GM21723 (cell line): ENCODE data around the gene TBC1D5.
"Not testable (repeated sequence)": the region's sequence is repeated elsewhere in the genome, so short reads cannot be mapped to it uniquely, and the experiment has no call there.

Experiments used
- ATAC-seq: cut with Tn5 transposase; IDR thresholded peaks from one replicate; pipeline ENCODE4 v1.9.1; 2021; ENCODE audit warnings: mild to moderate bottlenecking, moderate library complexity; ENCODE audit not compliant: unreplicated experiment

Gene TBC1D5

GRCh38 chr3:17372362-17373210, 369.8 kb downstream of the TBC1D5 start:
- no peak for ATAC-seq

DNA sequence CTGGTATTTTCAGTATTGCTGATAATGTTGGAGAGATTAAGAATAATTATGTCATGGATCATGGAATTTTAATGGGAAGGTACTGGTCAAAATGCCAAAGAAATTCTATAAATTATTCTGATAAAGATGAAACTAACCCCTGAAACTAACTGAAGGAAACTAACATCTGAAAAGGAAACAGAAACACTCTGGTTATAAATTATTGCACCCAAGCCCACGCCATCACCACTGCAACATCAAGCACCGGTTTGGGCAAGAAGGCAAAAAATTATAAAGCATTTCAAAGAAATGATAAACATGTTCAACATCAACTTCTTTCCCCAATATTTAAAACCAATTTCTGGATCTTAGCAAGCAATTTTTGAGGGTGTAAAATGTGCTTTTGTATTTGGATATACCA, 372.5 kb downstream of the TBC1D5 start:
- ATAC-seq, result no peak

DNA sequence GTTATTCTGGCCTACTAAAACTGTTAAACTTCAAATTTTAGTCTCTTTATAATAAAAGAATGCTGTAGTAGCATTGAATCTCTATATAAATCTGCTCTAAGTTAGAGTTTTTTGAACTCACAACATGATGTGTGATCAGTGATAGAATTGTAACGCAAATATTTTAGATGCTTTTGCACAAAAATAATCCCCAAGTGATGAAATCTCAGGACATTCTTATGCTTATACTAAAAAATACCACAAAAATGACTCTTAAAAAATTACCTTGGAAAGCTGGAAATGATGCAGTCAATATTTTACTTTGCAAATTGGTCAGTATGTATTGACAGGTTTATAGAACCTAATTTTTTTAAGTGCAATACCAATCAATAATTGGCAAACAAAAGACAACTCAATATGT, 375.3 kb downstream of the TBC1D5 start:
- ATAC-seq, result no peak

GRCh38 chr3:17360991-17361390, 381.4 kb downstream of the TBC1D5 start:
- ATAC-seq, result no peak

DNA sequence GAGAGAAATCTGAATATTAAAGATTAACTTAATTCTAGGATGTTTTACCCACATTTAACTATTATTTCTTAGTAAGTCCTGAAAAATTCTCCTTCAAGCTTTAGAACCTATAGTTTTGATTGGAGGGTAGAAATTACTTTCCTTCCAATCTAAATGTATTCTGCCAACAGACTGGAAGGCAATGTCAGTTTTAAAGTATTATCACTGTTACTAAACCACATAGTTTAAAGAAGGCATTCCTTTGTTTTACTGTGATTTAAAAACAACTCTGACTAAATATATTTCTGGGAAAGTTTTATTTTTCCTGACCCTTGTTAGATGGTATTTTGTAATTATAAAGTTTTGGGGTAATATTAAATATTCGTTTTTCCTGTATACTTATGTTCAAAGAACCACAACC, 382.5 kb downstream of the TBC1D5 start:
- ATAC-seq, result no peak

GRCh38 chr3:17357035-17357710, 385.3 kb downstream of the TBC1D5 start:
- ATAC-seq, result no peak

GRCh38 chr3:17356585-17356984, 385.8 kb downstream of the TBC1D5 start:
- ATAC-seq, result no peak

DNA sequence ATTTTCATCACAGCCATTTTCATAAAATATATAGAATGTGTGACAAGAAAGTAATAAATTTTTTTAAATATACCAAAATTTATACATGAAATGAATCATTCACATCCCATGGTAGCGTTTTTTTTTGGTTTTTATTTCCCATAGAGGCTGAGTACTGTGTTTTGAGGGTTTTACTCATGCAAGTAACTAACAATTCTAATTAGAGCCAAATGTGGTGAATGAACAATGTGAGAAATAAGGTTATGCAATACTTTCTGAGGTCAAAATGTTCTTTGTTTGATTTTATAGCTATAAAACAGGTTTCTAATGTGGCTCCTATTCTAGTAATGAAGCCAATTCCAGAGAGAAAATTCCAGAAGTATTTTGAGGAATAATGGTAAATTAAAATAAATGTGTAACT, 386.8 kb downstream of the TBC1D5 start:
- no peak for ATAC-seq

- ATAC-seq, result no peak
These were observed 388.1 kb downstream of the TBC1D5 start for GRCh38 chr3:17354341-17354740.

GRCh38 chr3:17352620-17353019, 389.8 kb downstream of the TBC1D5 start:
- ATAC-seq, result no peak

DNA sequence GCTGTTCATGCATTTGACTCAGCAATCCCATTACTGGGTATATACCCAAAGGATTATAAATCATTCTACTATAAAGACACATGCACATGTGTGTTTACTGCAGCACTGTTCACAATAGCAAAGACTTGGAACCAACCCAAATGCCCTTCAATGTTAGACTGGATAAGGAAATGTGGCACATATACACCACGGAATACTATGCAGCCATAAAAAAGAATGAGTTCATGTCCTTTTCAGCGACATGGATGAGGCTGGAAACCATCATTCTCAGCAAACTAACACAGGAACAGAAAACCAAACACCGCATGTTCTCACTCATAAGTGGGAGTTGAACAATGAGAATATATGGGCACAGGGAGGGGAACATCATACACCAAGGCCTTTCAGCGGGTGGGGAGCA, 391.2 kb downstream of the TBC1D5 start:
- not testable (repeated sequence) for ATAC-seq

- peak; percentile 55 for ATAC-seq
These were observed 393.3 kb downstream of the TBC1D5 start for GRCh38 chr3:17349093-17349492.

- ATAC-seq, result no peak
These were observed 400.3 kb downstream of the TBC1D5 start for GRCh38 chr3:17342119-17342518.

DNA sequence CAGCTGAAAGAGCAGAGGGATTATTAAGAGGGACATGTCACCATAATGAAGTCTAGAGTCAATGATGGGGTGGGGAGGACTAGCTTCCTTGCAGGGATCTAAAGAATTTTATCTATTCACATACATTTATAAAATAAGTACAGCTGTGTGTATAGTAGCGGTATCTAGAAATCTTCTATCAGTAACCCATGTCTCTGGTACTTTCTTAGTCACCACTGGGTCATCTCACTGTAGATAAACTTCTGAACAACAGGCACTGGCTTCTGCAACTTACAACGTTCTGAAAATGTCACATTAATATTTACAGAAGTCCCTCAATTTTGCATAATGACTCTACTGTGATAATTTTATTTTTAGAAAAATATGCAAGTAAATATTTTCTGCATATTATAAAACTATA, 401.7 kb downstream of the TBC1D5 start:
- ATAC-seq, result no peak

- ATAC-seq, result no peak
These were observed 402.2 kb downstream of the TBC1D5 start for GRCh38 chr3:17340261-17340660.

GRCh38 chr3:17339132-17339575, 403.3 kb downstream of the TBC1D5 start:
- ATAC-seq, result no peak

DNA sequence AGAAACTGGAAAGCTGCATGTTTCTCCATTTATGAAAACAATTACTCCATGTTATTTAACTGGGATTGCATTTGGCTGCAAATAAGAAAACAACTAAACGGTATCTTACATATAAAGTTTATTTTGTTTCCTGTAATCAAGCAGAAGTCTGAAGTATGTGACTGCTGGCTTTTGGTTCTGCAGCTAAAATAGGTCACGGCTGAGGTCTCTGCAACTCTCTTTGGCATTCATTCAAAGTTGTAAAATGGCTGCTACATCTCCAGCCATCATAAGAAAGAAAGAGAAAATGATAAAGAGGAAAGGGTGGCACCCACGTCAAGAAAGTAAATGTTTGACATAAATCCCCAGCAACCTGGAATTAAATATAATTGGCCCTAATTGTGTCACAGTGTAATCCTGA, 406.1 kb downstream of the TBC1D5 start:
- no peak for ATAC-seq

DNA sequence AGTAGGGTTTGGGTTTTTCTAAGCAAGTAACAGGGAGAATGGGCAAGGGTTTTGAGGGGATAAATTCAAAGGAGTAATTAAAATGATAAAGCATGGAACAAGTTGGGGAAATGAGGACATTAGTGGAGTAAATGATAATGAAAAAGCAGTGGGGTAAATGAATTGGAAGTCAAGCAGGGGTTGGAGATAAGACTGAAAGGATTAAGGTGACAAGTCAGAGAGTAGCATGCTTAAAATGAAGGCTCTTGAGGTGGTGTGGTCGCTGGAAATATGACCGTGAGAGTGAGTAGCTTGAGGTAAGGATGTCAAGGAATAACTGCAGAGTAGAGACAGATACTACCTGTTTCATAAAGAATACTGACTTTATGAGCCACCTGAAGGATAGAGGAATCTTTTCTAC, 408.5 kb downstream of the TBC1D5 start:
- no peak for ATAC-seq

- no peak for ATAC-seq
These were observed 409.0 kb downstream of the TBC1D5 start for GRCh38 chr3:17333446-17333845.

- ATAC-seq, result no peak
These were observed 411.8 kb downstream of the TBC1D5 start for GRCh38 chr3:17330660-17331059.

DNA sequence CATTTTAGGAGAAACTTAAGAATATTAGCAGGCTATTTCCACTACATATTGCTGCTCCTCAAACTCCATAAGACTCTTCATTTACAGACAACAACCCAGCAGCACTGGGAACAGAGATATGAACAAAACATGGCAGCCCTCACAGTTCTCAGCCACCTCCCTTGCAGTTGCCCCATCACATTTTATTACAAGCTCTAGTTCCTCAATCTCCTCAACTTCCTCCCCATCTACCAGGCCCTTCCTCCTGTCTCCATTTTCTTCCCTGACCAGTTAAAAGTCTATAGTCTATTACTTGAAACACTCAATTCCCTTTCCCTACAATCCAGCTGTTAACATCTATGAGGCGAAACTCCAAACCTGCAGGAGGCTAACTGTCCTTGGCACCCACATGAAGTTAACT, 412.5 kb downstream of the TBC1D5 start:
- no peak for ATAC-seq

GRCh38 chr3:17322106-17322793, 420.2 kb downstream of the TBC1D5 start:
- ATAC-seq, result peak; percentile 68
